ENCODE results near the gene PRRC2C. TPM values are rescaled to one million over a fixed set of nuclear protein-coding genes. Genes with fewer than 3 reads are reported as not detected.

The PRRC2C gene
- total and polyA plus RNA-seq, 4 donors, result 35.1 to 121 (median 80.4) TPM

DNA sequence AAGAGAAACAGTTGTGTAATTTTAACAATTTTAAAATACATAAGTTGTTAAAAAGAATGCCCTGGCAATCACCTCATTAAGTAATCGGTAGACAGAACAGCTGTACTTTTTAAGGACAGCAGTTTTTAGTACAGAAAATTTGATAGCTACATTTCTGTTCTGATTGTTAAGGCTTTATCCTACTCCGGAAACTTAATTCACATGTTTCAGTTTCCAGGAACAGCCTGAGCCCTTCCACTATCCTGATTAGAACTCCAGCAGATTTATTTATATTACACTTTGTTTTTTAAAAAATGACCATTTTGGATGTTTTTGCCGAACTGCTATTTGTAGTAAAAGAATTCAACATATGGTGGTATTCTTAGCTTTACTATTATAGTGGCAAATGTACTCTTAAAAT lies 8.7 kb downstream of the PRRC2C start:
- no peak for ATAC-seq (ENCODE audit: insufficient read depth, low FRiP score)

DNA sequence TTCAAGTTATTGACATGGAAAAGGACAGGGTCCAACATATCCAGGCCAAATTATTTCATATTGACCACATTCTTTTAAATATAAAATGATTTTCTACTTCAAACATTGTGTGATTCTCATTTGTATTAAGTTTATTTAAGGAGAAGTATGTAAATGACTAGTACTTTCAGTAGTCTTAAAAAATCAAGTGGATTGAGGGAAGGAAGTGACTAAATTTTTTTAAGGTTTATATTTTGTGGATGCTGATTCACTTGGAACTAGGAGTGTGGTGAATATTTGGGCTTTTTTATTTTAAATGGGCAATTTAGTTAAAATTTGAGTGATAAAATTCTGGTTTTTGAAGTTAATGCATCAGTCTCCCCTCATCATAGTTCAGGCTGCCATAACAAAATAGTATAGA lies 10.1 kb downstream of the PRRC2C start:
- TF ChIP-seq, protein P1, sequence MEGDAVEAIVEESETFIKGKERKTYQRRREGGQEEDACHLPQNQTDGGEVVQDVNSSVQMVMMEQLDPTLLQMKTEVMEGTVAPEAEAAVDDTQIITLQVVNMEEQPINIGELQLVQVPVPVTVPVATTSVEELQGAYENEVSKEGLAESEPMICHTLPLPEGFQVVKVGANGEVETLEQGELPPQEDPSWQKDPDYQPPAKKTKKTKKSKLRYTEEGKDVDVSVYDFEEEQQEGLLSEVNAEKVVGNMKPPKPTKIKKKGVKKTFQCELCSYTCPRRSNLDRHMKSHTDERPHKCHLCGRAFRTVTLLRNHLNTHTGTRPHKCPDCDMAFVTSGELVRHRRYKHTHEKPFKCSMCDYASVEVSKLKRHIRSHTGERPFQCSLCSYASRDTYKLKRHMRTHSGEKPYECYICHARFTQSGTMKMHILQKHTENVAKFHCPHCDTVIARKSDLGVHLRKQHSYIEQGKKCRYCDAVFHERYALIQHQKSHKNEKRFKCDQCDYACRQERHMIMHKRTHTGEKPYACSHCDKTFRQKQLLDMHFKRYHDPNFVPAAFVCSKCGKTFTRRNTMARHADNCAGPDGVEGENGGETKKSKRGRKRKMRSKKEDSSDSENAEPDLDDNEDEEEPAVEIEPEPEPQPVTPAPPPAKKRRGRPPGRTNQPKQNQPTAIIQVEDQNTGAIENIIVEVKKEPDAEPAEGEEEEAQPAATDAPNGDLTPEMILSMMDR (IDR thresholded peaks at IDR 0.05; ENCODE audit: control extremely low read depth, extremely low read depth), result no peak
- H3K36me3 ChIP-seq (ENCODE audit: control insufficient read depth in 4 of 4, insufficient read depth in 4 of 4, low read length in 4 of 4), result peaks cover 0 to 6% (median 2%) of the 10 kb centered on the region in 4 donors
- H3K4me3 ChIP-seq, result no peak overlapping the region
- H3K27me3 ChIP-seq (ENCODE audit: control insufficient read depth in 3 of 3, insufficient read depth in 3 of 3, low read length in 2 of 3), result no peaks in the 10 kb centered on the region
- H3K9me3 ChIP-seq (ENCODE audit: control insufficient read depth in 4 of 4, insufficient read depth in 3 of 4, low read length in 3 of 4), result no peaks in the 10 kb centered on the region
- H3K4me1 ChIP-seq (ENCODE audit: control insufficient read depth in 5 of 5, insufficient read depth in 5 of 5, low read length in 5 of 5), result peaks cover 4 to 16% (median 11%) of the 10 kb centered on the region in 5 donors
- H3K27ac ChIP-seq (ENCODE audit: low read depth in 1 of 2, low read length in 1 of 2), result no peak overlapping the region
- DNase-seq (no peak), ATAC-seq (ENCODE audit: insufficient read depth, low FRiP score) (no peak)
- no peak overlapping the region for H3K9ac ChIP-seq (ENCODE audit: insufficient read depth in 1 of 2, low read length in 2 of 2)

More for the DNA sequence above, 8.7 kb downstream of the PRRC2C start:
- H3K27me3 ChIP-seq (ENCODE audit: control insufficient read depth in 3 of 3, insufficient read depth in 3 of 3, low read length in 2 of 3), result no peaks in the 10 kb centered on the region
- no peak overlapping the region for H3K9ac ChIP-seq (ENCODE audit: insufficient read depth in 1 of 2, low read length in 2 of 2)
- peak in 2 of 3 donors; percentile 55 to 59 for DNase-seq
- H3K4me3 ChIP-seq, result no peak overlapping the region
- H3K36me3 ChIP-seq (ENCODE audit: control insufficient read depth in 4 of 4, insufficient read depth in 4 of 4, low read length in 4 of 4), result peaks cover 0 to 6% (median 2%) of the 10 kb centered on the region in 4 donors
- no peak overlapping the region for H3K27ac ChIP-seq (ENCODE audit: low read depth in 1 of 2, low read length in 1 of 2)
- H3K4me1 ChIP-seq (ENCODE audit: control insufficient read depth in 5 of 5, insufficient read depth in 5 of 5, low read length in 5 of 5), result peaks cover 3 to 16% (median 11%) of the 10 kb centered on the region in 5 donors
- H3K9me3 ChIP-seq (ENCODE audit: control insufficient read depth in 4 of 4, insufficient read depth in 3 of 4, low read length in 3 of 4), result no peaks in the 10 kb centered on the region
- TF ChIP-seq, protein P1 (IDR thresholded peaks at IDR 0.05; ENCODE audit: control extremely low read depth, extremely low read depth), result no peak
- 55 to 65% methylated on average over 3 of the region's 3 CpGs for WGBS, 2 donors

DNA sequence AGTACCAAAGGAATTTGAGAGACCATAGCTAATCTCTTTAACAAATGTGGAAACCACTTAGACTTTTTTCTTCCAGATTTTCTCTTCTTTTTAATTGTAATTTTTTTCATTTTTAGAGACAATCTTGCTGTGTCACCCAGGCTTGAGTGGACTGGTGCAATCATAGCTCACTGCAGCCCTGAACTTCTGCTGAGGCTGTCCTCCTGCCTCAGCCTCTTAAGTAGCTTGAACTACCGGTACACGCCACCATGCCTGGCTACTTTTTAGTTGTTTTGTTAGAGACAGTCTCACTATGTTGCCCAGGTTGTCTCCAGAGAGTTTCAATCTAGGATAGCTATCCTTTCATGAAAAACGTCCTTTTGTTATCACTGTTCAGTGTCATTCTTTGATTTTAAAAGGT lies 15.0 kb downstream of the PRRC2C start:
- Histone ChIP-seq H3K9me3 (ENCODE audit: control insufficient read depth in 4 of 4, insufficient read depth in 3 of 4, low read length in 3 of 4) (no peaks in the 10 kb centered on the region), H3K27me3 (ENCODE audit: control insufficient read depth in 3 of 3, insufficient read depth in 3 of 3, low read length in 2 of 3) (no peaks in the 10 kb centered on the region), H3K9ac (ENCODE audit: insufficient read depth in 1 of 2, low read length in 2 of 2) (no peak overlapping the region), H3K4me1 (ENCODE audit: control insufficient read depth in 5 of 5, insufficient read depth in 5 of 5, low read length in 5 of 5) (peaks cover 0 to 13% (median 7%) of the 10 kb centered on the region in 5 donors), H3K36me3 (ENCODE audit: control insufficient read depth in 4 of 4, insufficient read depth in 4 of 4, low read length in 4 of 4) (peaks cover 0 to 5% (median 0%) of the 10 kb centered on the region in 4 donors), H3K27ac (ENCODE audit: low read depth in 1 of 2, low read length in 1 of 2) (no peak overlapping the region), H3K4me3 (no peak overlapping the region)
- TF ChIP-seq, protein P1 (IDR thresholded peaks at IDR 0.05; ENCODE audit: control extremely low read depth, extremely low read depth), result no peak
- DNase-seq (no peak), ATAC-seq (ENCODE audit: insufficient read depth, low FRiP score) (no peak)
- WGBS, 2 donors, result 90 to 92% methylated on average over 3 of the region's 3 CpGs

DNA sequence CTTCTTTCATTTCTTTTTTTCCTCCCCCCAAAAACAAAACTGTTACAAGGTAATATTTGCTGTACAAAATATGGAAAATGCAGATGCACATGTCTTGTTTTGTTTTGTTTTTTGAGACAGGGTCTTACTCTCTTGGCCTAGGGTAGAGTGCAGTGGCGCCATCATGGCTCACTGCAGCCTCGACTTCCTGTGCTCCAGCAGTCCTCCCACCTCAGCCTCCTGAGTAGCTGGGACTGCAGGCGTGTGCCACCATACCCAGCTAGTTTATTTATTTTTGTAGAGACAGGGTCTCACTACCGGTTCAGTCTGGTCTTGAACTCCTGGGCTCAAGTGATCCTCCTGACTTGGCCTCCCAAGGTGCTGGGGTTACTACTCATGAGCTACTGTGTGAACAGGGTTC lies 15.5 kb downstream of the PRRC2C start:
- peaks cover 0 to 5% (median 0%) of the 10 kb centered on the region in 4 donors for H3K36me3 ChIP-seq (ENCODE audit: control insufficient read depth in 4 of 4, insufficient read depth in 4 of 4, low read length in 4 of 4)
- H3K4me3 ChIP-seq, result no peak overlapping the region
- no peak for ATAC-seq (ENCODE audit: insufficient read depth, low FRiP score)
- no peak for DNase-seq
- TF ChIP-seq, protein P1 (IDR thresholded peaks at IDR 0.05; ENCODE audit: control extremely low read depth, extremely low read depth), result no peak
- no peaks in the 10 kb centered on the region for H3K9me3 ChIP-seq (ENCODE audit: control insufficient read depth in 4 of 4, insufficient read depth in 3 of 4, low read length in 3 of 4)
- no peak overlapping the region for H3K27ac ChIP-seq (ENCODE audit: low read depth in 1 of 2, low read length in 1 of 2)
- H3K4me1 ChIP-seq (ENCODE audit: control insufficient read depth in 5 of 5, insufficient read depth in 5 of 5, low read length in 5 of 5), result peaks cover 0 to 13% (median 8%) of the 10 kb centered on the region in 5 donors
- H3K27me3 ChIP-seq (ENCODE audit: control insufficient read depth in 3 of 3, insufficient read depth in 3 of 3, low read length in 2 of 3), result no peaks in the 10 kb centered on the region
- WGBS, 2 donors, result 94 to 96% methylated on average over 4 of the region's 4 CpGs
- no peak overlapping the region for H3K9ac ChIP-seq (ENCODE audit: insufficient read depth in 1 of 2, low read length in 2 of 2)
